Gastrocnemius medialis (tissue), 4 donors: ENCODE data around the gene ZC3H12A. TPM values are rescaled to one million over a fixed set of nuclear protein-coding genes. Genes with fewer than 3 reads are reported as not detected.

ENCODE experiments used
- ATAC-seq, 2 donors: fragments of 150-250 bp; one replicate each; pipeline ENCODE4 v1.9.1; 2016
- DNase-seq, 2 donors: peaks; one replicate each; pipeline ENCODE4 v3.0.0-alpha.2; 2019
- H3K27ac ChIP-seq, 4 donors: fragments of 200-600 bp; sonication (generic); 1 replicate in 1 of 4; 2 replicates in 3 of 4; pipeline ENCODE4 v1.5.1; 2016 to 2018; ENCODE audit warnings: mild to moderate bottlenecking in 2 of 4, moderate library complexity in 1 of 4
- H3K27me3 ChIP-seq, 3 donors: fragments of 200-600 bp; sonication (generic) in 2 of 3; 1 replicate in 1 of 3; 2 replicates in 2 of 3; pipeline versions ENCODE4 v1.5.1 to v1.6.0; 2016 to 2019; ENCODE audit warnings: mild to moderate bottlenecking in 1 of 3, moderate library complexity in 1 of 3
- H3K36me3 ChIP-seq, 2 donors: fragments of 200-600 bp; sonication (generic) in 1 of 2; one replicate each; pipeline ENCODE4 v1.5.1; 2017 to 2018
- H3K4me1 ChIP-seq, 2 donors: fragments of 200-600 bp; sonication (generic) in 1 of 2; one replicate each; pipeline ENCODE4 v1.5.1; 2016 to 2017; ENCODE audit warnings: mild to moderate bottlenecking in 2 of 2
- H3K4me3 ChIP-seq, 4 donors: fragments of 200-600 bp; sonication (generic) in 3 of 4; 1 replicate in 1 of 4; 2 replicates in 3 of 4; pipeline ENCODE4 v1.5.1; 2016 to 2019; ENCODE audit warnings: mild to moderate bottlenecking in 2 of 4
- H3K9me3 ChIP-seq, 3 donors: fragments of 200-600 bp; sonication (generic) in 2 of 3; 1 replicate in 1 of 3; 2 replicates in 2 of 3; pipeline ENCODE4 v1.5.1; 2016 to 2019
- CTCF ChIP-seq, 5 experiments: fragments of 450-650 bp in 3 of 5; fragments of 200-600 bp in 2 of 5; sonication (generic) in 2 of 5; IDR thresholded peaks in 4 of 5; conservative IDR thresholded peaks in 1 of 5; 1 replicate in 4 of 5; 2 replicates in 1 of 5; pipeline ENCODE4 v1.5.1; 2016 to 2019; ENCODE audit warnings: antibody characterized with exemption in 5 of 5, mild to moderate bottlenecking in 3 of 5, moderate library complexity in 3 of 5
- POLR2A ChIP-seq, 2 donors: fragments of 450-650 bp; IDR thresholded peaks; one replicate each; pipeline ENCODE4 v1.6.1; 2017; ENCODE audit warnings: antibody characterized with exemption in 2 of 2, mild to moderate bottlenecking in 2 of 2, moderate library complexity in 2 of 2
- in situ Hi-C, 4 donors: fragments of 200-750 bp; cut with MboI; loops; one replicate each; pipeline versions ENCODE4 v1.15.0 to v1.8.0; 2017; ENCODE audit warnings: low sequenced_read_pairs in 4 of 4
- intact Hi-C: fragments of 100-400 bp; cut with DNase I; formaldehyde crosslinking; loops from one replicate; pipeline ENCODE4 v1.15.1; 2023; ENCODE audit warnings: low total_unique reads
- total RNA-seq, 4 donors: library from RNA; depleted of rRNA; stranded (reverse); fragments of >200 nt; gene quantifications; one replicate each; pipeline versions ENCODE4 v1.1.0 to v1.2.3, GENCODE V29; 2016

Gene ZC3H12A
- total RNA-seq, 4 donors from 2014 or later: 5.3 to 27.1 (median 8.6) TPM

DNA sequence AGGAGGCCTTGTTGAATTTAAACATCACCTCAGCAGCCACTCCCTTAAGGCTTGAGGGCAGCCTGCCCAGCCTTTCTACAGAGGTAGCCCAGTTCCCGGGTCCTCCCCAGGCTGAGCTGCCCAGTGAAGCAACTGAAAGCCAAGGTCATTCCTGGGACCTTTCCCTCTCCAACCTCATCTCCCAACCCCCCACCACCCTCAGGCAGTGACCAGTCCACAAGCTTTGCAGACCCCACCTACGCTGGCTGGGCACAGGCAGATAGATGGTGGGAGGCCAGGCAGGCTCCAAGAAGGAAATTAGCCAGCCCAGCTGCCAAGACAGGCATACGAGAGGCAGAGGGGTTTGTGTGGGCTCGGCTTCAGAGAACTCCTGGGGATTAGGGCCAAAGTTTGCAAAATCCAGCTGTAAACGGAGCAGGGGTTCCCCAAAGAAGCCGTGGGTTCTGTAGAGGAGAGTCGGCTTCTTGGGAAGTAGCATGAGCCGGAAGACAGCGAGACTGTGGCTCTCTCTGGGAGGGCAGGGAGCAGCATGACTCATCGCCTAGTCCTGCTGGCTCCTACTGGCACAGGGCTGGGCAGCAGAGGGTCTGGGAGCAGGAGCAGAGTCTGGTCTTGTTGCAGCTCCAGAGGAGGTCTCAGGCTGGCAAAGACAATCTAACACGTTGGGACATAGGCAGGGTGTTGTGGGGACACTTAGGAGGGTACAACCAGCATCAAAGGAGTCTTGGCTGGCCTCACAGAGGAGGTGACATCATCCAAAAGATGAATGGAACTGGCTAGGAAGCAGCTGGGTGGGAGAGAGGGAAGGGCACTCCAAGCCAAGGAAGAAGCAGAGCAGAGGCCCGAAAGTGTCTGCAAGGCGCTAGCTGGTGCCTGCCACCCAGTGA is 2.8 kb upstream of the ZC3H12A start:
- Histone ChIP-seq H3K4me1 (peaks cover 40 to 47% of the 10 kb centered on the region in 2 donors), H3K4me3 (peak overlapping the region; percentile 21 to 44 (median 40)), H3K9me3 (no peaks in the 10 kb centered on the region), H3K27me3 (no peaks in the 10 kb centered on the region), H3K36me3 (no peaks in the 10 kb centered on the region), H3K27ac (peak overlapping the region; percentile 89 to 98 (median 97))
- DNase-seq (peak; percentile 79 to 89), ATAC-seq (peak; percentile 57 to 65)
- intact Hi-C loops: loop anchor here (1.0 to 10.0 kb wide), 3 partner anchors 15 to 1084 kb away; partner anchors contain the start of genes FHL3 and STK40
- TF ChIP-seq POLR2A (IDR thresholded peaks at IDR 0.05) (no peak), CTCF (IDR thresholded peaks at IDR 0.05 in 4 of 5, conservative IDR thresholded peaks at IDR 0.05 in 1 of 5) (no peak)
- in situ Hi-C loops: loop anchor here in 1 of 4 donors (10.0 kb wide), 1 partner anchor 123 kb away; the partner anchor contains the start of gene GNL2

- TF ChIP-seq CTCF (IDR thresholded peaks at IDR 0.05 in 4 of 5, conservative IDR thresholded peaks at IDR 0.05 in 1 of 5): no peak
- TF ChIP-seq POLR2A (IDR thresholded peaks at IDR 0.05): no peak
- DNase-seq (no peak), ATAC-seq (no peak)
- Histone ChIP-seq H3K4me1 (peaks cover 46 to 54% of the 10 kb centered on the region in 2 donors), H3K27me3 (no peaks in the 10 kb centered on the region), H3K9me3 (no peaks in the 10 kb centered on the region), H3K4me3 (no peak overlapping the region), H3K36me3 (no peaks in the 10 kb centered on the region), H3K27ac (peak overlapping the region; percentile 89 to 98 (median 97))
- intact Hi-C loops (loop anchor here (1.0 to 10.0 kb wide), 3 partner anchors 14 to 1085 kb away; partner anchors contain the start of genes FHL3 and STK40), in situ Hi-C loops (loop anchor here in 1 of 4 donors (10.0 kb wide), 1 partner anchor 123 kb away; the partner anchor contains the start of gene GNL2)
Observed at GRCh38 chr1:37472281-37472680, 2.1 kb upstream of the ZC3H12A start.

- peak overlapping the region; percentile 89 to 98 (median 97) for H3K27ac ChIP-seq
- DNase-seq (no peak), ATAC-seq (no peak)
- in situ Hi-C loops: loop anchor here in 1 of 4 donors (10.0 kb wide), 1 partner anchor 122 kb away; the partner anchor contains the start of gene GNL2
- H3K27me3 ChIP-seq: no peaks in the 10 kb centered on the region
- peak overlapping the region in 1 of 4 donors; percentile 93 for H3K4me3 ChIP-seq
- TF ChIP-seq CTCF (IDR thresholded peaks at IDR 0.05 in 4 of 5, conservative IDR thresholded peaks at IDR 0.05 in 1 of 5): no peak
- TF ChIP-seq POLR2A (IDR thresholded peaks at IDR 0.05): no peak
- intact Hi-C loops: loop anchor here (1.0 to 10.0 kb wide), 3 partner anchors 13 to 1086 kb away; partner anchors contain the start of genes FHL3 and STK40
- peaks cover 53 to 61% of the 10 kb centered on the region in 2 donors for H3K4me1 ChIP-seq
- no peaks in the 10 kb centered on the region for H3K9me3 ChIP-seq
- peaks cover 0 to 5% of the 10 kb centered on the region in 2 donors for H3K36me3 ChIP-seq
Observed at GRCh38 chr1:37472994-37473393, 1.4 kb upstream of the ZC3H12A start.

DNA sequence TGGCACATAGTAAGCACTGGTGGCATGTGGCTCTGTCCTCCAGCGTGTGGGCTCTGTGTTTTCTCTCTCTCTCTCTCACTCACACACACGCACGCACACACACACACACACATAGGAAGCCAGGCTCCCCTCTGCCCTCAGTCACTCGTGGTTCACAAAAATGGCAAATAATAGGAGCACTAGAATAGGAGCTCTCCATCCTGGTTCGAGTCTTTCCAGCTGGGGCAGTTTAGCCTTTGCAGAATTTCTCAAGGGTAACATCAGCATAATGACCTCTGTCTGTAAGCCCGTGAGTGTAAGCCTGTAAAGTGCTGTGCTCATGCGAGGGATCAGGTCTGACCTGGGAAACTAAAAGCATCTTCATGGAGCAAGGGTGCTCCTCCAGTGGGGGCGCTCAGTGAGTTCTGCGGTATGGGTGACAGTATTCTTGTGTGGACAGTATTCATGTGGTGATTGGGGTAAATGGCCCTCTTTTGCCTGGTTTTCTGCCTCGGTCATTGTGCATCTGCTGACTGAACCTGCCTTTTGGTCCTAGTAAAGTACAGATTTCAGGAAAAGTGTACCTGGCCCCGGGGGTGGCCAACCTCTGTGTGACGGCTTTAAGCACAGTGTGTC is 842 bp upstream of the ZC3H12A start:
- Histone ChIP-seq H3K9me3 (no peaks in the 10 kb centered on the region), H3K27me3 (no peaks in the 10 kb centered on the region), H3K36me3 (peaks cover 0 to 9% of the 10 kb centered on the region in 2 donors), H3K4me1 (peaks cover 58 to 66% of the 10 kb centered on the region in 2 donors), H3K4me3 (peak overlapping the region; percentile 79 to 94 (median 93)), H3K27ac (peak overlapping the region; percentile 89 to 98 (median 97))
- no peak for DNase-seq
- in situ Hi-C loops: loop anchor here in 1 of 4 donors (10.0 kb wide), 1 partner anchor 121 kb away; the partner anchor contains the start of gene GNL2
- no peak for ATAC-seq
- intact Hi-C loops: loop anchor here (5.0 to 10.0 kb wide), 2 partner anchors 531 to 1086 kb away; partner anchors contain the start of genes FHL3 and STK40
- TF ChIP-seq POLR2A (IDR thresholded peaks at IDR 0.05): no peak
- no peak for TF ChIP-seq CTCF (IDR thresholded peaks at IDR 0.05 in 4 of 5, conservative IDR thresholded peaks at IDR 0.05 in 1 of 5)
